GM21381 (cell line): ENCODE measurements around the gene OLFM3.

Source experiments
- ATAC-seq: cut with Tn5 transposase; IDR thresholded peaks from one replicate; pipeline ENCODE4 v1.9.1; 2021; ENCODE audit warnings: mild to moderate bottlenecking, moderate library complexity; ENCODE audit not compliant: unreplicated experiment

Gene OLFM3

GRCh38 chr1:101953623-101954022, 43.1 kb downstream of the OLFM3 start:
- ATAC-seq = no peak

GRCh38 chr1:101945884-101946283, 50.8 kb downstream of the OLFM3 start:
- ATAC-seq = no peak

GRCh38 chr1:101943237-101943636, 53.5 kb downstream of the OLFM3 start:
- ATAC-seq = no peak

- no peak for ATAC-seq
These were observed 54.1 kb downstream of the OLFM3 start for GRCh38 chr1:101942516-101943193.

GRCh38 chr1:101938681-101939080, 58.0 kb downstream of the OLFM3 start:
- ATAC-seq = no peak

GRCh38 chr1:101929343-101929742, 67.4 kb downstream of the OLFM3 start:
- no peak for ATAC-seq

GRCh38 chr1:101928829-101929228, 67.9 kb downstream of the OLFM3 start:
- ATAC-seq = no peak

GRCh38 chr1:101924700-101925099, 72.0 kb downstream of the OLFM3 start:
- ATAC-seq = no peak

- no peak for ATAC-seq
These were observed 76.1 kb downstream of the OLFM3 start for GRCh38 chr1:101920577-101920976.

GRCh38 chr1:101918277-101918676, 78.4 kb downstream of the OLFM3 start:
- no peak for ATAC-seq

GRCh38 chr1:101915597-101915996, 81.1 kb downstream of the OLFM3 start:
- no peak for ATAC-seq

GRCh38 chr1:101914473-101915242, 82.1 kb downstream of the OLFM3 start:
- ATAC-seq = no peak

GRCh38 chr1:101911894-101912293, 84.8 kb downstream of the OLFM3 start:
- no peak for ATAC-seq

GRCh38 chr1:101908980-101909379, 87.7 kb downstream of the OLFM3 start:
- ATAC-seq = no peak

GRCh38 chr1:101907264-101907663, 89.5 kb downstream of the OLFM3 start:
- no peak for ATAC-seq

- ATAC-seq = no peak
These were observed 91.4 kb downstream of the OLFM3 start for GRCh38 chr1:101905283-101905835.

GRCh38 chr1:101902199-101902598, 94.5 kb downstream of the OLFM3 start:
- ATAC-seq = no peak

GRCh38 chr1:101898137-101898536, 98.6 kb downstream of the OLFM3 start:
- no peak for ATAC-seq

GRCh38 chr1:101884621-101885020, 112.1 kb downstream of the OLFM3 start:
- no peak for ATAC-seq

- no peak for ATAC-seq
These were observed 120.8 kb downstream of the OLFM3 start for GRCh38 chr1:101875891-101876290.

GRCh38 chr1:101873672-101874071, 123.1 kb downstream of the OLFM3 start:
- ATAC-seq = no peak

GRCh38 chr1:101859941-101860340, 136.8 kb downstream of the OLFM3 start:
- ATAC-seq = no peak
